ENCODE results near the gene LOXL1.

The LOXL1 gene

DNA sequence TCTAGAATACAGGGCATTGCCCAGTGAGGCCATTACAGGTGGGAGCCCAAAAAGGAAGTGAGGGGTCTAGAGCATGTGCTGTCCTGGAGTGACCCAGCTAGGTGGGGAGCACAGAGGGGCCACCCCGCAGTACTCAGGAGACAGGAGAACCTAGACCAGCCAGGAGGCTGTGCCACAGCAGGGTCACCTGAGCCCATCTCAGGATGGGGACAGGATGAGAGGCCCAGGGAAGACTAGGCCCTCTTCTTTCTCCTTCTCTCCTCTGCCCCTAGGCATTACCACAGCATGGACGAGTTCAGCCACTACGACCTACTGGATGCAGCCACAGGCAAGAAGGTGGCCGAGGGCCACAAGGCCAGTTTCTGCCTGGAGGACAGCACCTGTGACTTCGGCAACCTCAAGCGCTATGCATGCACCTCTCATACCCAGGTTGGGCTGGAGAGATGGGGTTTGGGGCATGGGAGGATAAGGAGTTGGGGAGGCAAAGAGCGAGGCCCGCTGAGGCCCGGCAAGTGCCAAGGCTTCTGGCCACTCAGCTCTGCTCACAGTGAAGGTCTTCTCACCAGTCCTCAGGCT is 20.6 kb downstream of the LOXL1 start:
- Histone ChIP-seq H3K36me3 (ENCODE audit: insufficient read depth, low read length) (no peaks in the 10 kb centered on the region), H3K9me3 (ENCODE audit: insufficient read depth, low read length, severe bottlenecking) (no peaks in the 10 kb centered on the region), H3K27me3 (ENCODE audit: insufficient read depth, low read length, poor library complexity) (peaks cover 3% of the 10 kb centered on the region), H3K4me2 (ENCODE audit: insufficient read depth, low read length) (no peak overlapping the region), H3K4me1 (ENCODE audit: insufficient read depth, low read length) (0 out of 2 replicates have a peak, but pooled peaks cover 2% of the 10 kb centered on the region), H4K20me1 (ENCODE audit: insufficient read depth, low read length) (no peaks in the 10 kb centered on the region), H2AFZ (ENCODE audit: low read depth, low read length) (no peak overlapping the region), H3K27ac (ENCODE audit: low read length) (no peak overlapping the region), H3K79me2 (ENCODE audit: insufficient read depth, low read length) (no peaks in the 10 kb centered on the region), H3K9ac (ENCODE audit: low read depth, low read length) (no peak overlapping the region), H3K4me3 (ENCODE audit: low read depth in 1 of 2, low read length in 2 of 2) (no peak overlapping the region)
- TF ChIP-seq, protein P1, sequence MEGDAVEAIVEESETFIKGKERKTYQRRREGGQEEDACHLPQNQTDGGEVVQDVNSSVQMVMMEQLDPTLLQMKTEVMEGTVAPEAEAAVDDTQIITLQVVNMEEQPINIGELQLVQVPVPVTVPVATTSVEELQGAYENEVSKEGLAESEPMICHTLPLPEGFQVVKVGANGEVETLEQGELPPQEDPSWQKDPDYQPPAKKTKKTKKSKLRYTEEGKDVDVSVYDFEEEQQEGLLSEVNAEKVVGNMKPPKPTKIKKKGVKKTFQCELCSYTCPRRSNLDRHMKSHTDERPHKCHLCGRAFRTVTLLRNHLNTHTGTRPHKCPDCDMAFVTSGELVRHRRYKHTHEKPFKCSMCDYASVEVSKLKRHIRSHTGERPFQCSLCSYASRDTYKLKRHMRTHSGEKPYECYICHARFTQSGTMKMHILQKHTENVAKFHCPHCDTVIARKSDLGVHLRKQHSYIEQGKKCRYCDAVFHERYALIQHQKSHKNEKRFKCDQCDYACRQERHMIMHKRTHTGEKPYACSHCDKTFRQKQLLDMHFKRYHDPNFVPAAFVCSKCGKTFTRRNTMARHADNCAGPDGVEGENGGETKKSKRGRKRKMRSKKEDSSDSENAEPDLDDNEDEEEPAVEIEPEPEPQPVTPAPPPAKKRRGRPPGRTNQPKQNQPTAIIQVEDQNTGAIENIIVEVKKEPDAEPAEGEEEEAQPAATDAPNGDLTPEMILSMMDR (IDR thresholded peaks at IDR 0.05; ENCODE audit: borderline replicate concordance, extremely low read depth, low read length, poor library complexity, severe bottlenecking): no peak
- TF ChIP-seq EZH2 (IDR thresholded peaks at IDR 0.05; ENCODE audit: borderline replicate concordance, low read depth, low read length, severe bottlenecking): no peak
- DNase-seq (no peak), ATAC-seq (ENCODE audit: insufficient read depth, low read depth) (no peak)

DNA sequence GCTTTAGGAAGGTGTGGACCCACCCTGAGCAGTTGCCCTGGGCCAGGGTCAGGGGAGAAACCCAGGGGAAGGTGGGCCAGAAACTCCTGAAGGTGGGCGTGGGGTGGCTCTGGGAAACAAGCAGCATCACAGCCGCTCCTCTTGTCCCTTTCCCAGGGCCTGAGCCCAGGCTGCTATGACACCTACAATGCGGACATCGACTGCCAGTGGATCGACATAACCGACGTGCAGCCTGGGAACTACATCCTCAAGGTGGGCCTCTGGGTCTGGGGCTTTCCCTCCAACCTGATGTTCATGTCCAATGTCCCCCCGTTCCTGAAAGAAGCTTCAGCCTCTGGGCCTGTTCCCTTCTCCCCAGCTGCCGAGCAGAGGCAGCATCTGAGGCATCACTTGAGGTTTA is 21.4 kb downstream of the LOXL1 start:
- H3K27ac ChIP-seq (ENCODE audit: low read length): no peak overlapping the region
- no peak overlapping the region for H3K9ac ChIP-seq (ENCODE audit: low read depth, low read length)
- H3K79me2 ChIP-seq (ENCODE audit: insufficient read depth, low read length): no peaks in the 10 kb centered on the region
- 0 out of 2 replicates have a peak, but pooled peaks cover 2% of the 10 kb centered on the region for H3K4me1 ChIP-seq (ENCODE audit: insufficient read depth, low read length)
- H3K4me2 ChIP-seq (ENCODE audit: insufficient read depth, low read length): no peak overlapping the region
- H3K4me3 ChIP-seq (ENCODE audit: low read depth in 1 of 2, low read length in 2 of 2): no peak overlapping the region
- no peaks in the 10 kb centered on the region for H4K20me1 ChIP-seq (ENCODE audit: insufficient read depth, low read length)
- no peak overlapping the region for H2AFZ ChIP-seq (ENCODE audit: low read depth, low read length)
- no peak for DNase-seq
- H3K36me3 ChIP-seq (ENCODE audit: insufficient read depth, low read length): no peaks in the 10 kb centered on the region
- no peak for TF ChIP-seq EZH2 (IDR thresholded peaks at IDR 0.05; ENCODE audit: borderline replicate concordance, low read depth, low read length, severe bottlenecking)
- TF ChIP-seq, protein P1 (IDR thresholded peaks at IDR 0.05; ENCODE audit: borderline replicate concordance, extremely low read depth, low read length, poor library complexity, severe bottlenecking): no peak
- no peak for ATAC-seq (ENCODE audit: insufficient read depth, low read depth)
- no peaks in the 10 kb centered on the region for H3K9me3 ChIP-seq (ENCODE audit: insufficient read depth, low read length, severe bottlenecking)
- peaks cover 3% of the 10 kb centered on the region for H3K27me3 ChIP-seq (ENCODE audit: insufficient read depth, low read length, poor library complexity)

DNA sequence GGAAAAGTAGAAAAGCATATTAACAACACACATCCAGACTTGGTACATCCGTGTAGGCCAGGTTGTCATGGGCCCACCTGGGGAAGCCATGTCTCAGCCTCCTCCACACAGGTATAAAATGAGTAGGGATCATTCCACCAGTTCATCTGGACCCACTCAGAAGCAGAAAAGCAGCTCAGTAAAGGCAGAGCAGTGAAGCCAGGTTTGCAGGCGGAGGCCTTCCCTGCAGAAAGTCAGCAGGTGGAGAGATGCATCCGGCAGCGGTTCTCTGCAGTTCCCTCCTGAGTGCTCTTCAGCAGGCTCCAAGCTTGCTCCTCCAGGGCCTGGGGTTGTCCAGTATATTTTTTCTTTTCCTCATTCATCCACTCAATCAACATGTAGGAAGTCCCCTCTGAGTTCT is 22.1 kb downstream of the LOXL1 start:
- Histone ChIP-seq H3K9ac (ENCODE audit: low read depth, low read length) (no peak overlapping the region), H3K27me3 (ENCODE audit: insufficient read depth, low read length, poor library complexity) (peaks cover 3% of the 10 kb centered on the region), H3K4me1 (ENCODE audit: insufficient read depth, low read length) (0 out of 2 replicates have a peak, but pooled peaks cover 2% of the 10 kb centered on the region), H3K36me3 (ENCODE audit: insufficient read depth, low read length) (no peaks in the 10 kb centered on the region), H3K79me2 (ENCODE audit: insufficient read depth, low read length) (no peaks in the 10 kb centered on the region), H3K4me2 (ENCODE audit: insufficient read depth, low read length) (no peak overlapping the region), H2AFZ (ENCODE audit: low read depth, low read length) (no peak overlapping the region), H3K4me3 (ENCODE audit: low read depth in 1 of 2, low read length in 2 of 2) (no peak overlapping the region), H3K27ac (ENCODE audit: low read length) (no peak overlapping the region), H3K9me3 (ENCODE audit: insufficient read depth, low read length, severe bottlenecking) (no peaks in the 10 kb centered on the region), H4K20me1 (ENCODE audit: insufficient read depth, low read length) (no peaks in the 10 kb centered on the region)
- ATAC-seq (ENCODE audit: insufficient read depth, low read depth) (no peak), DNase-seq (no peak)
- TF ChIP-seq EZH2 (IDR thresholded peaks at IDR 0.05; ENCODE audit: borderline replicate concordance, low read depth, low read length, severe bottlenecking): no peak
- TF ChIP-seq, protein P1 (IDR thresholded peaks at IDR 0.05; ENCODE audit: borderline replicate concordance, extremely low read depth, low read length, poor library complexity, severe bottlenecking): no peak
